ENCODE measurements around the gene SNX11. TPM values are rescaled to one million over a fixed set of nuclear protein-coding genes. Genes with fewer than 3 reads are reported as not detected.

The SNX11 gene
- polyA plus RNA-seq, 1 donor from 2014 or later, result 29.0 TPM

DNA sequence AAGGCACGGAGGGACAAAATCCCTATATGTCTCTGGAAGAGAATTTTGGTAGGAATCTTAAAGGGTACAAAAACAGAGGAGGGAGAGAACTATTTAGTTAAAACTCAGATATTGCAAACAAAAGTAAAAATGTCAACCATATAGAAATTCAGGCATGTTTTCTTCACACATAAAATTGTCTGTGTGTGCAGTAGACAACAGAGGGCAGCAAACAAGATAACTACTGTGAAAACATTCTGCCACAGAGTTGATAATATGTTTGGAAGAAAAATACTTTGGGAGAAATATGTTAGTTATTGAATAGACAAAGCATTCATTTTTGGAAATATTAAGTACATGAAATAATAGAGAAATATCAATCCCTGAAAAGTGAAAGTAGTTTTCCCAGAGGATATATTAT, 56.2 kb downstream of the SNX11 start:
- Histone ChIP-seq H3K9me3 (ENCODE audit: low read length) (no peaks in the 10 kb centered on the region), H3K4me2 (ENCODE audit: low read length) (no peak overlapping the region), H3K79me2 (replicated peaks; ENCODE audit: insufficient read depth, low read length) (no peaks in the 10 kb centered on the region), H3K27ac (ENCODE audit: low read length) (no peak overlapping the region), H2AFZ (ENCODE audit: low read depth, low read length) (no peak overlapping the region), H3K36me3 (ENCODE audit: insufficient read depth, low read length) (no peaks in the 10 kb centered on the region), H3K4me3 (ENCODE audit: low read length) (no peak overlapping the region), H3K27me3 (ENCODE audit: insufficient read depth, low read depth, low read length) (no peaks in the 10 kb centered on the region), H3F3A (ENCODE audit: insufficient read depth, low read length, poor library complexity, severe bottlenecking) (no peaks in the 10 kb centered on the region), H3K9me2 (ENCODE audit: insufficient read depth, low read length) (no peaks in the 10 kb centered on the region), H3K9ac (ENCODE audit: low read length) (no peak overlapping the region), H4K20me1 (ENCODE audit: insufficient read depth) (no peaks in the 10 kb centered on the region)
- peak; percentile 33 for TF ChIP-seq CTCF (IDR thresholded peaks at IDR 0.05; ENCODE audit: poor library complexity, severe bottlenecking)
- TF ChIP-seq, protein P1, sequence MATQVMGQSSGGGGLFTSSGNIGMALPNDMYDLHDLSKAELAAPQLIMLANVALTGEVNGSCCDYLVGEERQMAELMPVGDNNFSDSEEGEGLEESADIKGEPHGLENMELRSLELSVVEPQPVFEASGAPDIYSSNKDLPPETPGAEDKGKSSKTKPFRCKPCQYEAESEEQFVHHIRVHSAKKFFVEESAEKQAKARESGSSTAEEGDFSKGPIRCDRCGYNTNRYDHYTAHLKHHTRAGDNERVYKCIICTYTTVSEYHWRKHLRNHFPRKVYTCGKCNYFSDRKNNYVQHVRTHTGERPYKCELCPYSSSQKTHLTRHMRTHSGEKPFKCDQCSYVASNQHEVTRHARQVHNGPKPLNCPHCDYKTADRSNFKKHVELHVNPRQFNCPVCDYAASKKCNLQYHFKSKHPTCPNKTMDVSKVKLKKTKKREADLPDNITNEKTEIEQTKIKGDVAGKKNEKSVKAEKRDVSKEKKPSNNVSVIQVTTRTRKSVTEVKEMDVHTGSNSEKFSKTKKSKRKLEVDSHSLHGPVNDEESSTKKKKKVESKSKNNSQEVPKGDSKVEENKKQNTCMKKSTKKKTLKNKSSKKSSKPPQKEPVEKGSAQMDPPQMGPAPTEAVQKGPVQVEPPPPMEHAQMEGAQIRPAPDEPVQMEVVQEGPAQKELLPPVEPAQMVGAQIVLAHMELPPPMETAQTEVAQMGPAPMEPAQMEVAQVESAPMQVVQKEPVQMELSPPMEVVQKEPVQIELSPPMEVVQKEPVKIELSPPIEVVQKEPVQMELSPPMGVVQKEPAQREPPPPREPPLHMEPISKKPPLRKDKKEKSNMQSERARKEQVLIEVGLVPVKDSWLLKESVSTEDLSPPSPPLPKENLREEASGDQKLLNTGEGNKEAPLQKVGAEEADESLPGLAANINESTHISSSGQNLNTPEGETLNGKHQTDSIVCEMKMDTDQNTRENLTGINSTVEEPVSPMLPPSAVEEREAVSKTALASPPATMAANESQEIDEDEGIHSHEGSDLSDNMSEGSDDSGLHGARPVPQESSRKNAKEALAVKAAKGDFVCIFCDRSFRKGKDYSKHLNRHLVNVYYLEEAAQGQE (IDR thresholded peaks at IDR 0.05; ENCODE audit: borderline replicate concordance), result no peak

DNA sequence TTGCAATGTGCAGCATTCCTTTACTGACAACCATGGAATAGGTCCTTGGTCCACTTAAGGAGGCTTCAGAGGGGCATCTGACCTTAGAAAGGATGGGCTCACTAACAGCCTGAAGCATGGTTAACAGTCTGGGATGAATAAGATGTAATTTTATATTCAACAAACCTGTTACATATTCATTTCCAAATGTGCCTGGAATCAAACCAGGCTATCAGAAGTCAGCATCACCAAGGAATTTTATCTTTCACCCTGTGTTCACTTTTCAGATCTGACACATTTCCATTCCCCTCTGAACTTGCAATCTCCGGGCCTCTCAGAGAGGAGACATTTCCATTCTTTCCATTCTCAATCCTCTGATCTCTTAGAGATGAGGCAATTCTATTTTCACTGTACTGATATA, 62.4 kb downstream of the SNX11 start:
- Histone ChIP-seq H4K20me1 (ENCODE audit: insufficient read depth) (no peaks in the 10 kb centered on the region), H3K9me2 (ENCODE audit: insufficient read depth, low read length) (no peaks in the 10 kb centered on the region), H3K27me3 (ENCODE audit: insufficient read depth, low read depth, low read length) (no peaks in the 10 kb centered on the region)

More for the DNA sequence above, 62.4 kb downstream of the SNX11 start:
- H3K9me3 ChIP-seq (ENCODE audit: low read length), result no peaks in the 10 kb centered on the region
- H3K9ac ChIP-seq (ENCODE audit: low read length), result no peak overlapping the region
- H3F3A ChIP-seq (ENCODE audit: insufficient read depth, low read length, poor library complexity, severe bottlenecking), result no peaks in the 10 kb centered on the region
- no peak overlapping the region for H3K4me3 ChIP-seq (ENCODE audit: low read length)
- H3K4me2 ChIP-seq (ENCODE audit: low read length), result no peak overlapping the region
- H2AFZ ChIP-seq (ENCODE audit: low read depth, low read length), result no peak overlapping the region
- no peaks in the 10 kb centered on the region for H3K36me3 ChIP-seq (ENCODE audit: insufficient read depth, low read length)
- no peaks in the 10 kb centered on the region for H3K79me2 ChIP-seq (replicated peaks; ENCODE audit: insufficient read depth, low read length)
- TF ChIP-seq EP300 (conservative IDR thresholded peaks at IDR 0.05; ENCODE audit: poor library complexity, severe bottlenecking) (no peak), RAD21 (conservative IDR thresholded peaks at IDR 0.05) (no peak), MXI1 (conservative IDR thresholded peaks at IDR 0.05; ENCODE audit: poor library complexity, severe bottlenecking) (no peak), CTCF (IDR thresholded peaks at IDR 0.05; ENCODE audit: poor library complexity, severe bottlenecking) (no peak), POLR2AphosphoS5 (IDR thresholded peaks at IDR 0.05) (no peak), EZH2 (IDR thresholded peaks at IDR 0.05; ENCODE audit: borderline replicate concordance, insufficient read depth, low read length, poor library complexity, severe bottlenecking) (no peak), SMC3 (conservative IDR thresholded peaks at IDR 0.05; ENCODE audit: poor library complexity) (no peak), TAF1 (IDR thresholded peaks at IDR 0.05; ENCODE audit: low read depth) (no peak)
- TF ChIP-seq, protein P1 (IDR thresholded peaks at IDR 0.05; ENCODE audit: borderline replicate concordance), result no peak
- no peak overlapping the region for H3K27ac ChIP-seq (ENCODE audit: low read length)

Data from neural cell (in vitro differentiated cells).